Measurements from ENCODE around the gene THAP7.

- TF ChIP-seq POLR2A (IDR thresholded peaks at IDR 0.05) (no peak), CTCF (IDR thresholded peaks at IDR 0.05) (no peak)
Measured at GRCh38 chr22:20989323-20990138, 12.4 kb downstream of the THAP7 start.
